Caco-2 (cell line): Measurements from ENCODE around the gene KREMEN1. TPM values are rescaled to one million over a fixed set of nuclear protein-coding genes. Genes with fewer than 3 reads are reported as not detected.

Source experiments
- BruUV-seq: library from RNA; stranded (reverse); fragments of 400-500 nt; replicated peaks from 2 replicates; lab custom pipeline; 2021; lab: Mats Ljungman, UMichigan
- CTCF ChIA-PET: fragments of 300-600 bp; sonication (Branson Sonifier 250); formaldehyde crosslinking; loops from one replicate; lab custom pipeline; 2022; ENCODE audit warnings: antibody characterized with exemption; lab: Charles Lee
- POLR2A ChIA-PET: fragments of 300-600 bp; sonication (Branson Sonifier 250); formaldehyde crosslinking; loops from one replicate; lab custom pipeline; 2022; ENCODE audit warnings: antibody characterized with exemption; lab: Charles Lee
- DNase-seq, 2 experiments: peaks; one replicate each; pipeline versions ENCODE4 v3.0.0 to v3.0.0-alpha.2; 2020 to 2022
- H3K27me3 ChIP-seq: replicated peaks from 2 replicates; pipeline ENCODE4 v1.6.0; 2011; ENCODE audit warnings: low read length; ENCODE audit not compliant: control insufficient read depth, insufficient read depth
- H3K36me3 ChIP-seq: 2 replicates; pipeline ENCODE4 v1.5.1; 2011; ENCODE audit warnings: low read length; ENCODE audit not compliant: control insufficient read depth, insufficient read depth
- H3K4me1 ChIP-seq: fragments of 250-450 bp; sonication (Bioruptor Pico); 2 replicates; pipeline ENCODE4 v1.5.1; 2020; ENCODE audit warnings: mild to moderate bottlenecking
- H3K4me3 ChIP-seq: 2 replicates; pipeline ENCODE4 v1.5.1; 2011; ENCODE audit warnings: low read depth, mild to moderate bottlenecking, control low read depth, low read length
- H3K9me3 ChIP-seq: fragments of 250-450 bp; sonication (Bioruptor Pico); 2 replicates; pipeline ENCODE4 v1.5.1; 2020; ENCODE audit warnings: mild to moderate bottlenecking, moderate library complexity
- H3K27ac Mint-ChIP-seq: one replicate; pipeline ENCODE4 v1.8.0; 2022; ENCODE audit warnings: mixed read lengths; ENCODE audit not compliant: unreplicated experiment
- H3K27me3 Mint-ChIP-seq: one replicate; pipeline ENCODE4 v1.8.0; 2022; ENCODE audit warnings: mixed read lengths; ENCODE audit not compliant: insufficient read depth, unreplicated experiment
- H3K36me3 Mint-ChIP-seq: one replicate; pipeline ENCODE4 v1.8.0; 2022; ENCODE audit warnings: mild to moderate bottlenecking, mixed read lengths; ENCODE audit not compliant: insufficient read depth, unreplicated experiment
- H3K4me1 Mint-ChIP-seq: one replicate; pipeline ENCODE4 v1.8.0; 2022; ENCODE audit warnings: low read depth, mixed read lengths; ENCODE audit not compliant: unreplicated experiment
- H3K4me3 Mint-ChIP-seq: one replicate; pipeline ENCODE4 v1.8.0; 2022; ENCODE audit warnings: mild to moderate bottlenecking, moderate library complexity, mixed read lengths; ENCODE audit not compliant: unreplicated experiment
- H3K9me3 Mint-ChIP-seq: one replicate; pipeline ENCODE4 v1.8.0; 2022; ENCODE audit warnings: mixed read lengths; ENCODE audit not compliant: unreplicated experiment
- CTCF ChIP-seq, 2 experiments: fragments of 200-600 bp in 1 of 2; IDR thresholded peaks; 1 replicate in 1 of 2; 2 replicates in 1 of 2; pipeline versions ENCODE4 v1.5.1 to v1.8.0; 2011 to 2022; ENCODE audit warnings: antibody characterized with exemption in 1 of 2, control low read depth in 1 of 2, inconsistent platforms in 1 of 2, low read depth in 1 of 2, low read length in 1 of 2, mild to moderate bottlenecking in 1 of 2, moderate library complexity in 1 of 2; ENCODE audit not compliant: insufficient read depth in 1 of 2, severe bottlenecking in 1 of 2, unreplicated experiment in 1 of 2
- intact Hi-C: fragments of 100-400 bp; cut with micrococcal nuclease; formaldehyde crosslinking; loops from one replicate; pipeline ENCODE4 v1.10.0; 2022; ENCODE audit not compliant: unreplicated experiment
- total RNA-seq: library from RNA; stranded (reverse); gene quantifications from 2 replicates; pipeline ENCODE4 v1.2.3, GENCODE V29; 2022

Gene KREMEN1
- total RNA-seq, 1 experiment from 2014 or later, result 29.7 TPM

GRCh38 chr22:29206372-29207242 lies 133.8 kb downstream of the KREMEN1 start:
- Histone ChIP-seq H3K4me1 (peaks cover 4% of the 10 kb centered on the region; the same call in 1 of the 2 replicates), H3K9me3 (no peaks in the 10 kb centered on the region), H3K36me3 (no peaks in the 10 kb centered on the region), H3K4me3 (peak overlapping the region; percentile 89), H3K27me3 (no peaks in the 10 kb centered on the region)
- ChIA-PET POLR2A (interaction anchor here (0.5 to 1.8 kb wide), 3 partner anchors 14 to 76 kb away, joined by 4 to 8 read pairs (median 7); no protein-coding TSS in a partner anchor), CTCF (interaction anchor here (1.2 to 2.4 kb wide), 4 partner anchors 14 to 53 kb away, joined by 3 to 33 read pairs (median 10); no protein-coding TSS in a partner anchor)
- H3K4me1 Mint-ChIP-seq, result no peaks in the 10 kb centered on the region
- H3K27me3 Mint-ChIP-seq, result no peaks in the 10 kb centered on the region
- no peaks in the 10 kb centered on the region for H3K9me3 Mint-ChIP-seq
- no peak for TF ChIP-seq CTCF (IDR thresholded peaks at IDR 0.05; ENCODE audit: insufficient read depth in 1 of 2, low read depth in 1 of 2, low read length in 1 of 2, severe bottlenecking in 1 of 2, unreplicated experiment in 1 of 2)
- DNase-seq, result no peak
- peak overlapping the region; percentile 84 for H3K27ac Mint-ChIP-seq
- no peaks in the 10 kb centered on the region for H3K36me3 Mint-ChIP-seq
- peak overlapping the region; percentile 78 for H3K4me3 Mint-ChIP-seq
- intact Hi-C loops, result loop anchor here (1.0 to 10.0 kb wide), 2 partner anchors 39 to 168 kb away; no protein-coding TSS in a partner anchor
- no TSS peak for BruUV-seq

GRCh38 chr22:29207243-29207550 lies 134.4 kb downstream of the KREMEN1 start:
- POLR2A ChIA-PET, result no interaction called here
- TF ChIP-seq CTCF (IDR thresholded peaks at IDR 0.05; ENCODE audit: insufficient read depth in 1 of 2, low read depth in 1 of 2, low read length in 1 of 2, severe bottlenecking in 1 of 2, unreplicated experiment in 1 of 2), result no peak
- Histone ChIP-seq H3K4me1 (peaks cover 4% of the 10 kb centered on the region; the same call in 1 of the 2 replicates), H3K9me3 (no peaks in the 10 kb centered on the region), H3K27me3 (no peaks in the 10 kb centered on the region), H3K36me3 (no peaks in the 10 kb centered on the region), H3K4me3 (no peak overlapping the region)
- DNase-seq, result no peak
- Mint-ChIP-seq H3K27me3 (no peaks in the 10 kb centered on the region), H3K9me3 (no peaks in the 10 kb centered on the region), H3K4me3 (no peak overlapping the region), H3K27ac (no peak overlapping the region), H3K4me1 (no peaks in the 10 kb centered on the region), H3K36me3 (no peaks in the 10 kb centered on the region)
- CTCF ChIA-PET, result interaction anchor here (2.1 to 2.4 kb wide), 2 partner anchors 13 to 39 kb away, joined by 15 to 33 read pairs; no protein-coding TSS in a partner anchor
- no TSS peak for BruUV-seq
- intact Hi-C loops, result loop anchor here (10.0 kb wide), 1 partner anchor 168 kb away; no protein-coding TSS in a partner anchor
